DMS53 treated with DMSO at 0.1 percent for 48 hours (cell line): ENCODE measurements around the gene ZNF275.
"Not testable (repeated sequence)": the region's sequence is repeated elsewhere in the genome, so short reads cannot be mapped to it uniquely, and the experiment has no call there.

ENCODE experiments used
- DNase-seq: peaks from one replicate; lab custom pipeline; 2025; ENCODE audit not compliant: unreplicated experiment; lab: John Stamatoyannopoulos, UW

ZNF275 gene

DNA sequence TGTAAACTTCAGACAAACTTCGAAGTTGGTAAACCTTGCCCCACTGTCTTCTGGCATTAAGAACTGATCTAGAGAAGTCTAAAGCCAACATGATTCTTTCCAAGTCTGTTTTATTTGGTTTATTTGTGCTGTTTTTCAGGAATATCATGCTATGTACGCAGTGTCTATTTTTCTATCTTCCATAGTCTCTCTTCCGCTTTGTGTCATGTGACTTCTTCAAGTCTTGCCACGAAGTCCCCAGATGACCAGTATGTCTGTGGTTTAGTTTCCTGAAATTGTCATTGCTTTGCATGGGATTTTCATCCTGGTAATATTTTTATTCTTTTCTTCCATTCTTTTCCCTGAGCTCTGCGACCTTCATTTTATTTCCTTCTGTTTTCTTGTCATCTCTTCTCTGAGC is 52.1 kb downstream of the ZNF275 start:
- no peak for DNase-seq

DNA sequence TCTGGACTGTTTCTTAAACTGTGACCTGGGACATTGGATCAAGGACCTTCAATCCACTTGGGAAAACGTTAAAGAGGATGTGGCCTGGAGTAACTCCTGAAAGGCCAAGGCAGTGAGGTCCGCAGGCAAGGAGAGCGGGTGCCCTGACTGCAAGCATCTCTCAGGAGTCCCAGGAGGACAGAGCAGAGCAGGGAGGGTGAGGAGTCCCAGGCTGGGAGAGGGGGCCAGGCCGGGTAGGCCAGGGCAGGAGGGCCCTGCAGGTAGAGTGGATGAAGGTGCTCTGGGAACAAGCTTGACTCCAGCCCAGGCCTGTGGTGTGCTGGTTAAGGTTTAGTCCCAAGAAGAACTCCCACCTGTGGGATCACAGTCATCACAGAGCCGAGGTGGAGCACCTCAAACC is 53.4 kb downstream of the ZNF275 start:
- no peak for DNase-seq

DNA sequence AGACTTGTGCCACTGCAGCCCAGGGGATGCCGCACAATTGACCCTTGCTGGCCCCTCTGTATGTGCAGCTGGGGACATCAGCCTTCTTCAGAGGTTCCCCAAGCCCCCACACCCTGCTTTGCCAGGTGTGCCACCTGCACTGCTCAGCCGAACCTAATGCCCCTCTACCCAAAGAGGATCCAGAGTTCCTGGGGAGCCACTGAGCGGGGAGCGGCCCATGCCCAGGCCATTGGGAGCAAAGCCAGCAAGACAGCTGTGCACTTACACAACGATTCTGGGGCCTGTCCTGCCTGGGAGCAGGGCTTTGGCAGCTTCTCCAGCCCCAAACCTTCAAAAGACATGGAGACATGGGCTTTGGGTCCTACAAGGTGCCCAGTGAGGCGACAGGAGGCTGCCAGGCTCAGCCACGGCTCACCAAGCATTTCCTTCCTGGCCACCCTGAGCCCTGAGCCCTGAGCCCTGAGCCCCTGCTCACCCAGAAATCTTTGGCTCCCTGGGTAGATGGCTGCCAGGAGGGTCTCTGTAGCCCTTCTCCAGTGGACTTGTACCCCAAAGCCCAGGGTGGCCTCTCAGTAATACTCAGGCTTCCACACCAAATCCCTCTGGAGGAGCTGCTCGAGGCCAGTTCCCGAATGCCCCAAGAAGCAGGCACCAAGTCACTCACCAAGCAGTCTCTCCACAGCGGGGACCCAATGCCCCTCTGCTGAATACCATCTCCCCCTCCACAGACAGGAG is 54.2 kb downstream of the ZNF275 start:
- DNase-seq: no peak

DNA sequence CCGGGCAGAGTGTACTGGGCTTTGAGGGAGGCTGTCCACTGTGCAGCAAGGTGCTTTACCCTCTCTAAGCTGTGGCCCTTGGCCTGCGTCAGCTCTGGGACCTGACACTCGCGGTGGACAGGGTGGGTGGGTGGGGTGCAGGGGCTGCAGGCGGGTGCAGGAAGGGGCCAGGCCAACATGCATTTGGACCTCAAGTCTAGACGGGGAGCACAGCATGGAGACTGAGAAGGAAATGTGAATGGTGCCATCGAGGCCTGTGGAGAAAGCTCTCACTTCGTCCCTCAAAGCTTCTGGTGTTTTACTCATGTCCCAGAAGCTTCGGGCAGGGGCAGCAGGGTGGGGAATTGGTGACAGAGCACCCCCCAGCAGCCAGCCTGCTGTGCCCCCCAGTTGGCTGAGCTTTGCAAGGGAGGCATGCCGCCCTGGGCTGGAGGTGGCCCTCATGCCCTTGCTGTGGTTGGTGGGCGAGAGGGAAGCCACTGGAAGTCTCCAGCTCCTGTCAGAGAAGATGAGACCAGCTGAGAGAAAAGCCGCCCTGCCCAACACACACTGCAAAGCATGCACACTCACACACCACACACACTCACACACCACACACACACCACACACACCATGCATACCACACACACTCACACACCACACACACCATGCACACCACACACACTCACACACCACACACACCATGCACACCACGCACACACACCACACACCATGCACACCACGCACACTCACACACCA is 54.9 kb downstream of the ZNF275 start:
- DNase-seq: no peak

DNA sequence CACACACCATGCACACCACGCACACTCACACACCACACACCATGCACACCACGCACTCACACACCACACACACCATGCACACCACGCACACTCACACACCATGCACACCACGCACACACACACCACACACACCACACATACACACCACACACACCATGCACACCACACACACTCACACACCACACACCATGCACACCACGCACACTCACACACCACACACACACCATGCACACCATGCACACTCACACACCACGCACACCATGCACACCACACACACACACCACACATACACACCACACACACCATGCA is 55.5 kb downstream of the ZNF275 start:
- not testable (repeated sequence) for DNase-seq

DNA sequence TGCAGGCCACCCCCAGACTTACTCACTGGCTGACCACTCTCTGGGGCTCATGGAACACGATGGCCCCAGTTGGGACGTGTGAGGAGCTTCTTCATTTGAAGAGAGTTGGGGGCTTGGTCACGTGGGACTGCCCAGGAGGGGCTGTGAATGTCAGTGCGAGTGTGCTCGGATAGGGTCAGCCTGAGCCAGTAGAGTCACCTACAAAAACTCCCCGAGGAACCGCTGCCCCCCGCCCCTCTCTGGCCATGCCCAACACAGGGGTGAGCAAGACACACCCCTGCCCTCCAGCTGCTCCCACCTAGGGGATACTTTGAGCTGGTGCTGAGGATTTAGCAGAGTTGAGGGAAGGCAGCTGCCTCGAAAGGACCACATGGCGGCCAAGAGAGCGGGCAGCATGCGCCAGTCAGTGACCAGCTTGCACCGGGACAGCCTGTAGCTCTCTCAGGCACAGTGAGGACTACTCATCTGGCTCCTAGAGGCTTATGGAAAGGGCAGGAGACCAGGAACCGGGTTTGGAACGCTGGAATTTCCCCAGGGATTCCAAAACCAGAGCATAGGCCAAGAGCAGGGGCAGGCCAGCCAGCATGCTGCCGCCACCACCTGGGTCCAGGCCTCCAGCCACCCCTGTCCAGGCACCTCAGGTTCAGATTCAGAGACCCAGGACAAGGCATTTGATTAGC is 58.8 kb downstream of the ZNF275 start:
- no peak for DNase-seq

DNA sequence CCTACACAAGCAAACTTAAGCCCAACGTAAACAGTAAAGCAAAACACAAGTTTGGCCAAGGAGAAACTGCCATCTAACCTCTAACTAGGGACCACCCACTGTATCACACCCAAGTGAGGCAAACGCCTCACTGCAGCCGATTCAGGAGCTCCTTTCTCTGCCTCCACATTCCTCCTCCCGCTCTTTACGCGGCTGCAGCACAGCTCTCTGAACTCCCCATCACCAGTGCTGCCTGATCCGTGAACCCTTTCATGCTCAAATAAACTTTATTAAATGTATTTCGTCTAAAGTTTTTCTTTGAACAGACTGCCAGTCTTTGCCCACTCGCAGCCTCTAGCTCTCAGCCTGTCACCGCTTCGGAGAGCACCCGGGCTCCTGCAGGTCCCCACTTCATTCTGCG is 60.7 kb downstream of the ZNF275 start:
- no peak for DNase-seq

DNA sequence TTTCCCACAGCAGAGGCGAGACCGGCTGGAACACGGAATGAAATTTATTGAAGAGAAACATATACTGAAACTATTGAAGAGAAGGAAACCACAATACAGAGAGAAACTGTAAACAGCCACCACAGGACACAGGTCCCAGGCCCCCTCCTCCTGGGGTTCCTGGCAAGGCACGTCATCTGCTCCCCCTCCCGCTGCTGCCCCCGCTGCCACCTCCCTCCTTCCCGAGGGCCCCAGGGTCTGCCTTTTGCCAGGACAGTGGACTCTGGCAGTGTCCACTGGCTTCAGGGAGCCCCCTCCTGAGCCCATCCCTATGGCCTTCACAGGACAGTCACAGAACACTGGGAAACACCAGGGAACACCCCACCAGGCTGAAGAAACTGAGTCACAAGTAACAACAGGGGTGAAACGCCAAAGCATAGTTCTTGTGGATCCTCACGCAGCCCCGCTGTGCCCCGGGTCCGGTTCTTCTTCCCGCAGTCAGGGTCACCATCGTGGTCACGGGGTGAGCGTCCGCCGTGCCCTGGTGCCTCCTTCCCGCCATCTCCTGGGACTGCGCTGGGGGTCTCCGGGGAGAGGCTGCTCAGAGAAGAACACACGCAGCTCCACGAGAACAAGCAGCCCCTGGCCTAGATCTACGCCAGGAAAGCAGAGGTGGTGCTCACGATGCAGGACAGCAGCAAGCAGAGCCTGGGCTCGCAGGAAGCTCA is 61.8 kb downstream of the ZNF275 start:
- DNase-seq: no peak

DNA sequence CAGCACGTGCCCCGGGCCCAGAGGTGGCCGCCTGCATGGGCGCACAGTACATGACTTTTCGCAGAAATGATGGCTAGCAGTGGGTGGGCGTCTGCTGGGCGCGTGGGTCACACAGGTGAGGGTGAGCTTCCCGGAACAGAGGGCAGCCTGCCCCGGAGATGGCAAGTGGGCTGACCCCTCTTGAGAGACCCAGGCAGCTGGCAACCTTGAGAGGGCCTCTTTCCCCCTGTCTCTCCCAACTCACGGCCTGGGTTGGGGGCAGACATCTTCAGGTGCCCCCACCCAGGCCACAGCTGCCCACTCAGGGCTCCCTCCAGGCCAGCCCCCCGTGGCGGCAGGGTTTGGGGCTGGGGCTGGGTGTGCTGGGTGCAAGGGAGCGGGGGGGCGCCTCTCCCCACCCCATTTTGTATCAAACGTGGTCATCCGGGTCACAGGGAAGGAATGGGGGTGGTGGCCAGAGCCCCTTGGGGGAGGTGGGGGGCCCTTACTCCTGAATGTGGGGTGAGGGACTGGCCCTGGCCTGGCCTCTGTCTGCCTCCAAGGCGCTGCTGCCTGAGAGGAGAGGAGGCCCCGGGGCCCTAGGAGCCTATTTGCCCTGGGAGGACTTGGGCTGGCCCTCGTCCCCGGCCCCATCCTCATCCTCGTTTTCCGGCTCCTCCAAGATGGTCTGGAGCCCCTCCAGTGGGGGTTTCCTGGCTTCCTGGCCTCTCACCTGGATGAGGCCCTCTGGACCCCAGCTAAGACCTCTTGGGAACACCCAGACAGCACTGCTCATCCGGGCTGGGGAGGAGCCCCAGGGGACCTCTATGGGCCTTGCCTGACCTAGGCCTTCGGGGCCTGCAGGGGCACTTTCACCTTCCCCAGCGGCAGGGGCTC is 62.6 kb downstream of the ZNF275 start:
- DNase-seq: no peak

DNA sequence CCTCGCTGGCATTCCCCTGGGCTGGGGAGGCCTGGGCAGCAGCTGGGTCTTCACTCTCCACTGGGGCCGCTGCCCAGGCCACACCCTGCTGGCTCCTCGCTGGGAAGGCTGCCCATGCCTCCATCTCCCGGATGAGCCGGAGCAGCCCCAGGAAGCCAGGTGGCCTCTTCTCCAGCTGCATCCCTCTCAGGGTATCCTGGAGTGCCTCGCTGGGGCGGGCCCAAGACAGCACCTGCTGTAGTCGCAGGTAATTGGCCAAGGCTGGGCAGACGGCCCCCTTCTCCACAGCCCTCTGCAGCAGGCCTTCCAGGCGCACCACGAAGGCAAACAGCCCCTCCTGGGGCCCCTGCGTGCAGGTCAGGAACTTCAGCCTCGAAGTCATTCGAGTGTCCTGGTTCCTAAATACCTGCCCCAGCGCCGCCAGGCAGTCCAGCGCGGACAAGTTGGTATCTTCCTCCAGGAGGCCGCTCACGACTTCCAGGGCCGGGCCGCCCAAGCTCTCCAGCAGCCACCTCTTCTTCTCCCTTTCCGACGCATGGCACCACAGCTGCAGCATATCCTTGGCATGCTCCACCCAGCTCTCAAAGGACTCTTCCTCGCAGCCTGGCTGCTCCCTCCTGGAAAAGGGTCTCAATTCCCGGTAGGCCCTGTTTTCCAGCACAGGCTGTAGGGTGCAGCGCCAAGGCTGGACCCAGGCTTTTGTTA is 63.5 kb downstream of the ZNF275 start:
- no peak for DNase-seq

DNA sequence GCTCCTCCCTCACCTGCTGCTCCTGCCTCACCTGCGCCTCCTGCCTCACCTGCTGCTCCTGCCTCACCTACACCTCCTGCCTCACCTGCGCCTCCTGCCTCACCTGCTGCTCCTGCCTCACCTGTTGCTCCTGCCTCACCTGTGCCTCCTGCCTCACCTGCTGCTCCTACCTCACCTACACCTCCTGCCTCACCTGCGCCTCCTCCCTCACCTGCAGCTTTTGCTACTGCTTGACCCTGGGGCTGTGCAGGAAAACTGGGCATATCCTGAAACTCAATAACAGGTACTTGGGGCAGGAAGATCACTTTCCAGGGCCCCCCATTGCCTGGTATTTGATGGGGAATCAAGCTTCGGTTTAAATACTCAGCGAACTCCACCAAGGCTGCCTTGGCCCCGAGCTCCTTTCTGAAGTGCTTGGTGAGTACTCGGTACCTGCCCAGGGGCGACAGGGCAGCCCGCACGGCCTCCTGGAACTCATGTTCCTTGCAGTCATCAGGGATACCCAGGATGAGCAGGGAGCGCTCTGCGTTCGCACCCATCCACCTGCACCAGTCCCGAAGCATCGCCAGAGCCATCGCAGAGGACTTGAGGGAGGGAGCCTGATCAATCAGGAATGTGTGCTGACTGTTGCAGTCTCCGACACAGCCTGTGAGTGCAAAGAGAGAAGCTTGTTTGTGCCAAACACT is 64.5 kb downstream of the ZNF275 start:
- no peak for DNase-seq

DNA sequence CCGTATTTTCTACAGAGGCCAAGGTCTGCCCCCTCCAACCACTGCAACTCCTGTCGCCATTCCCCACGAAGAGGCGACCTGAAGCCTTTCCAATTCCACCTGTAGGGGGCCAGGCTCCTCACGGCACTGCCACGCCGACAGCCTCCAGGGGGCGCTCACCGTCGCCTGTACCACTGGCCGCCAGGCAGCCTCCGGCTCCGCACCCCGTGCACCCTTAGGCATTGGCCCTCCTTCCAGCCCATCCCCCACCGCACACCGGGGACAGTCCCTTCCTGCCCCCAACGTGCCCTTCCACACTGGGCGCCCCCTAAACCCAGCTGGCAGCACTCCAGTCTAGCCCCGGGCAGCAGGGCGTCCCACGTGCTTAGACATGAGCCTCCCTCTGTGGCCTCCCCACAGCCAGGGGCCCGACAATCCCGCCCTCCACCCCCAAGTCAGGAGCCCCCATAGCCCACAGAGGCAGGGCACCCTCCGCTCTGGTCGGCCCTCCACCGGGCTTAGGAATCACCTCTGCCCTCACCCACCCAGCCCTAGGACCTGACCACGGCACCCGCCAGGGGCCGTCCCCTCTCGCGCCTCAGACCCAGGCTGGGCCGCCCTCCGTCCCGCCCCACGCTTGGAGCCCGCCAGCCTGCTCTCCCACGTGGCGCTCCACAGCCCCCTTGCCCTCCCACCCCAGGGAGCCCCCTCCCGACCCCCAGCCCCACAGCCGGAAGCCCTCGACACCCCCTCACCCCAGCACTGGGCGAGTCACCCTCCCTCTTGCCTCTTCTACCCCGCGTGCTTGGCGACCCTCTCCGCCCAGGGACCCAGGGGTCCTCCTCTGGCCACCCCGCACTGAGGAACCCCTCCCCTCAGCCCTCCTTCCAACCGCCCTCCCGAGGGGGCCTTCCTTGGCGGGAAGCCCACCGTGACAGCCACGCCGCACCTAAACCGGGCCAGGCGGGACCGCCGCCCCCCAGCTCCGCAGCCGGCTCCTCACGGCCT is 66.5 kb downstream of the ZNF275 start:
- DNase-seq: no peak

DNA sequence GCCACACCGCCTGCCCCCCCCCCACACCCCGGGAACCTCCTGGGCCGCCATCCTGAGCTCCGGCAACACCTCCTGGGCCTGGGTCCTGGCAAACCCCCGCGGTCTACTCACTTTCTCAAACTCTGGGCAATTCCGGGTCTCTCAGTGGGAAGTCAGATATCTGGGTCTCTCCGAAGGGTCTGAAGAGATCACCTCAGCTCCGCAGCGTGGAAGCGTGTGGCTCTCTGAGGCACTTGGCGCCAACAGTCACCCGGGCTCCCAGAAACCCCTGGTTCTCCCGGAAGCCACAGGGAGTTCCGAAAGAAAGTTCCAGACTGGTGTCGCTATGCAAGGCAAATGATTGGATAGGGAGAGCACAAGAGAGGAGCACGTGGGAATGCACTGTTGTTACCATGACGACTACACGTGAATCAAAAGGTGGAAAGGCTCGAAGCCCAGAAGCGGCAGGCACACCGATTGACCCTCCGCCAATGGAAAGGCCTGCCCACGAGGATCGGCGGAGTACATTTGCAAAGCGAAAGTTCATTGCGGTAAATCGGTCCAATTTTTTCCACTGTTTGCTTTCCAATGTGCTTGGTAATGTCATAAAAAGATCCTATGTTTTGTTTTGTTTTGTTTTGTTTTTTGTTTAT is 67.3 kb downstream of the ZNF275 start, which contains the start of gene PNMA6E:
Gene PNMA6E (minus strand): TSS at position 218 of the 632 bp plus-strand sequence. CDS start 2,501 bp downstream, outside the sequence.
- no peak for DNase-seq
